ENCODE results near the gene BIN2. TPM values are rescaled to one million over a fixed set of nuclear protein-coding genes. Genes with fewer than 3 reads are reported as not detected.
"Not testable (repeated sequence)": the region's sequence is repeated elsewhere in the genome, so short reads cannot be mapped to it uniquely, and the experiment has no call there.

Gene BIN2
- total and polyA plus RNA-seq, 2 of the 13 experiments (the other 11 are each of a cell fraction or from before 2014, with no cell fraction given): not detected

DNA sequence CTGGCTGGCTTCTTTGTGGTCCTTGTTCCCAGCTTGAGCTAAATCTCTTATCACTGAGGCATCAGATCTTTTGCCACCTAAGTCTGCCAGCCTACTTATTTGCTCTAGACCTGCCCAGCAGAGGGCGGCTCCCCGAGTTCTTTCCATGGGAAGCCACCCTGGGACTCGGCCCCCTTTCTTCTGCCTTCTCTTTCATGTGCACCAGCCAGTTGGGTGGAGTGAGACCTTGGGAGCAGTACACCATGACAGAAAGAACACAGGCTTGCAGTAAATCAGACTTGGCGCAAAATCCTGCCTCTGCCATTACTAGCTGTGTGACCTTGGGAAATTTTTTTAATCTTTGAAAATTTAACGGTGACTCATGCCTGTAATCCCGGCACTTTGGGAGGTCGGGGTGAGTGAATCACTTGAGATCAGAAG lies 61.2 kb downstream of the BIN2 start:
- Histone ChIP-seq H3K36me3 (replicated peaks in 1 of 2; ENCODE audit: control insufficient read depth in 1 of 2, insufficient read depth in 2 of 2, low read length in 2 of 2) (no peaks in the 10 kb centered on the region; a peak in 1 of 5 replicates), H3K27me3 (ENCODE audit: control insufficient read depth in 1 of 2, insufficient read depth in 2 of 2, low read length in 2 of 2) (no peaks in the 10 kb centered on the region; a peak in 1 of 5 replicates), H3K9ac (ENCODE audit: insufficient read depth, low read depth, low read length) (no peak overlapping the region), H3K79me2 (ENCODE audit: insufficient read depth, low read length) (no peaks in the 10 kb centered on the region), H3K9me3 (ENCODE audit: low read length) (no peaks in the 10 kb centered on the region), H2AFZ (ENCODE audit: low read length) (no peak overlapping the region), H3K4me2 (ENCODE audit: low read depth, low read length) (no peak overlapping the region), H3K27ac (ENCODE audit: extremely low read length, insufficient read depth, low read length) (no peak overlapping the region), H3K4me3 (replicated peaks in 1 of 3; ENCODE audit: insufficient read depth in 1 of 3, low read depth in 2 of 3, low read length in 3 of 3) (no peak overlapping the region), H3K4me1 (ENCODE audit: insufficient read depth, low read length) (peaks cover 14% of the 10 kb centered on the region; the same call in 1 of the 2 replicates), H4K20me1 (ENCODE audit: insufficient read depth, low read length) (no peaks in the 10 kb centered on the region)
- ChIA-PET POLR2A (no interaction called here), CTCF (ENCODE audit: low intra/inter-chr PET ratio, low total read pairs) (no interaction called here)
- intact Hi-C loops (cut with micrococcal nuclease; ENCODE audit: unreplicated experiment): no loop called here
- TF ChIP-seq SMC3 (IDR thresholded peaks at IDR 0.05; ENCODE audit: low read length) (0 out of 2 replicates have a peak, but pooled peaks have one; percentile 16), CREB1 (IDR thresholded peaks at IDR 0.05) (no peak), CREB1 (CRISPR knock-in tag; IDR thresholded peaks at IDR 0.05) (no peak)
- ATAC-seq (no peak; the same call in 2 of the 3 replicates), DNase-seq (ENCODE audit: low spot score) (no peak), FAIRE-seq (no peak)
- 82% methylated on average over 7 of the region's 7 CpGs for WGBS (ENCODE audit: low lambda C conversion rate)
- BruUV-seq (replicated peaks): no TSS peak
- in situ Hi-C loops (cut with HindIII; ENCODE audit: extremely low pct_ligation_motif_present, low pct_unique_long_range_greater_than_20kb): no loop called here

DNA sequence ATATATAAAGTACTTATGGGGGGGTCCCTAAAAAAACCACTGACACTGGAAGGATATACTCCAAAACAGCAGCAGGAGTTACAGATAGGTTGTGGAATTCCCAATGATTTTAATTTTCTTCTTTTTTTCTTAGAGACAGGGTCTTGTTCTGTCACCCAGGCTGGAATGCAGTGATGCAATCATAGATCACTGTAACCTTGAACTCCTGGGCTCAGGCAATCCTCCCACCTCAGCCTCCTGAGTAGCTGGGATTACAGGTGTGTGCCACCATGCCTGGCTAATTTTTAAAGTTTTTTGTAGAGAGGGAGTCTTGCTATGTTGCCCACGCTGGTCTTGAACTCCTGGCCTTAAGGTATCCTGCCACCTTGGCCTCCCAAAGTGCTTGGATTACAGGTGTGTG lies 64.4 kb downstream of the BIN2 start:
- POLR2A ChIA-PET; H3K9me3 ChIP-seq (ENCODE audit: low read length); H3K36me3 ChIP-seq (replicated peaks in 1 of 2; ENCODE audit: control insufficient read depth in 1 of 2, insufficient read depth in 2 of 2, low read length in 2 of 2); DNase-seq (ENCODE audit: low spot score); CTCF ChIA-PET (ENCODE audit: low intra/inter-chr PET ratio, low total read pairs); H3K4me3 ChIP-seq (replicated peaks in 1 of 3; ENCODE audit: insufficient read depth in 1 of 3, low read depth in 2 of 3, low read length in 3 of 3); ATAC-seq; H3K4me1 ChIP-seq (ENCODE audit: insufficient read depth, low read length); intact Hi-C loops (cut with micrococcal nuclease; ENCODE audit: unreplicated experiment); H3K9ac ChIP-seq (ENCODE audit: insufficient read depth, low read depth, low read length); H3K4me2 ChIP-seq (ENCODE audit: low read depth, low read length); H2AFZ ChIP-seq (ENCODE audit: low read length); H3K27ac ChIP-seq (ENCODE audit: extremely low read length, insufficient read depth, low read length); H4K20me1 ChIP-seq (ENCODE audit: insufficient read depth, low read length); H3K27me3 ChIP-seq (ENCODE audit: control insufficient read depth in 1 of 2, insufficient read depth in 2 of 2, low read length in 2 of 2); in situ Hi-C loops (cut with HindIII; ENCODE audit: extremely low pct_ligation_motif_present, low pct_unique_long_range_greater_than_20kb); BruUV-seq (replicated peaks); H3K79me2 ChIP-seq (ENCODE audit: insufficient read depth, low read length): not testable (repeated sequence)
- TF ChIP-seq CEBPG (CRISPR knock-in tag; IDR thresholded peaks at IDR 0.05): peak; percentile 78
- TF ChIP-seq RARA (CRISPR knock-in tag; IDR thresholded peaks at IDR 0.05): 0 out of 2 replicates have a peak, but pooled peaks have one; percentile 35
- TF ChIP-seq ZNF460 (CRISPR knock-in tag; IDR thresholded peaks at IDR 0.05; ENCODE audit: borderline replicate concordance): peak; percentile 93
- TF ChIP-seq, protein P1, sequence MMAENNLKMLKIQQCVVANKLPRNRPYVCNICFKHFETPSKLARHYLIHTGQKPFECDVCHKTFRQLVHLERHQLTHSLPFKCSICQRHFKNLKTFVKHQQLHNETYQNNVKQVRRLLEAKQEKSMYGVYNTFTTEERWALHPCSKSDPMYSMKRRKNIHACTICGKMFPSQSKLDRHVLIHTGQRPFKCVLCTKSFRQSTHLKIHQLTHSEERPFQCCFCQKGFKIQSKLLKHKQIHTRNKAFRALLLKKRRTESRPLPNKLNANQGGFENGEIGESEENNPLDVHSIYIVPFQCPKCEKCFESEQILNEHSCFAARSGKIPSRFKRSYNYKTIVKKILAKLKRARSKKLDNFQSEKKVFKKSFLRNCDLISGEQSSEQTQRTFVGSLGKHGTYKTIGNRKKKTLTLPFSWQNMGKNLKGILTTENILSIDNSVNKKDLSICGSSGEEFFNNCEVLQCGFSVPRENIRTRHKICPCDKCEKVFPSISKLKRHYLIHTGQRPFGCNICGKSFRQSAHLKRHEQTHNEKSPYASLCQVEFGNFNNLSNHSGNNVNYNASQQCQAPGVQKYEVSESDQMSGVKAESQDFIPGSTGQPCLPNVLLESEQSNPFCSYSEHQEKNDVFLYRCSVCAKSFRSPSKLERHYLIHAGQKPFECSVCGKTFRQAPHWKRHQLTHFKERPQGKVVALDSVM (CRISPR knock-in tag; IDR thresholded peaks at IDR 0.05): peak; percentile 23; the same call in 1 of the 2 replicates
- peak; percentile 38; the same call in 1 of the 2 replicates for TF ChIP-seq KDM1A (CRISPR knock-in tag; IDR thresholded peaks at IDR 0.05)
- TF ChIP-seq TEAD3 (CRISPR knock-in tag; optimal IDR thresholded peaks at IDR 0.05; ENCODE audit: borderline replicate concordance): peak; percentile 80
- TF ChIP-seq, protein P2, sequence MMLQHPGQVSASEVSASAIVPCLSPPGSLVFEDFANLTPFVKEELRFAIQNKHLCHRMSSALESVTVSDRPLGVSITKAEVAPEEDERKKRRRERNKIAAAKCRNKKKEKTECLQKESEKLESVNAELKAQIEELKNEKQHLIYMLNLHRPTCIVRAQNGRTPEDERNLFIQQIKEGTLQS (CRISPR knock-in tag; IDR thresholded peaks at IDR 0.05): 0 out of 2 replicates have a peak, but pooled peaks have one; percentile 45
- peak; percentile 23; the same call in 1 of the 2 replicates for TF ChIP-seq HNF4A (CRISPR knock-in tag; IDR thresholded peaks at IDR 0.05)
- TF ChIP-seq, protein P3, sequence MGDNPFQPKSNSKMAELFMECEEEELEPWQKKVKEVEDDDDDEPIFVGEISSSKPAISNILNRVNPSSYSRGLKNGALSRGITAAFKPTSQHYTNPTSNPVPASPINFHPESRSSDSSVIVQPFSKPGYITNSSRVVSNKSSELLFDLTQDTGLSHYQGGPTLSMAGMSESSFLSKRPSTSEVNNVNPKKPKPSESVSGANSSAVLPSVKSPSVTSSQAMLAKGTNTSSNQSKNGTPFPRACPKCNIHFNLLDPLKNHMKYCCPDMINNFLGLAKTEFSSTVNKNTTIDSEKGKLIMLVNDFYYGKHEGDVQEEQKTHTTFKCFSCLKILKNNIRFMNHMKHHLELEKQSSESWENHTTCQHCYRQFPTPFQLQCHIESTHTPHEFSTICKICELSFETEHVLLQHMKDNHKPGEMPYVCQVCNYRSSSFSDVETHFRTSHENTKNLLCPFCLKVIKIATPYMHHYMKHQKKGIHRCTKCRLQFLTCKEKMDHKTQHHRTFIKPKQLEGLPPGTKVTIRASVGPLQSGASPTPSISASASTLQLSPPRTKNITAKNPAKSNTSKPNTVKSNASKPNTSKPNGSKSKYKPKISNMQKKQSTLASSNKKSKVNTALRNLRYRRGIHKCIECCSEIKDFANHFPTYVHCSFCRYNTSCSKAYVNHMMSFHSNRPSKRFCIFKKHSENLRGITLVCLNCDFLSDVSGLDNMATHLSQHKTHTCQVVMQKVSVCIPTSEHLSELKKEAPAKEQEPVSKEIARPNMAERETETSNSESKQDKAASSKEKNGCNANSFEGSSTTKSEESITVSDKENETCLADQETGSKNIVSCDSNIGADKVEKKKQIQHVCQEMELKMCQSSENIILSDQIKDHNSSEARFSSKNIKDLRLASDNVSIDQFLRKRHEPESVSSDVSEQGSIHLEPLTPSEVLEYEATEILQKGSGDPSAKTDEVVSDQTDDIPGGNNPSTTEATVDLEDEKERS (CRISPR knock-in tag; IDR thresholded peaks at IDR 0.05): 0 out of 2 replicates have a peak, but pooled peaks have one; percentile 39
- TF ChIP-seq CEBPB (IDR thresholded peaks at IDR 0.05; ENCODE audit: borderline replicate concordance, low read depth, low read length): 0 out of 2 replicates have a peak, but pooled peaks have one; percentile 12
- WGBS (ENCODE audit: low lambda C conversion rate): 88% methylated on average over 1 of the region's 1 CpG
- peak; percentile 32 for FAIRE-seq

All from HepG2 (cell line).